Stimulated activated CD4-positive, alpha-beta T cell treated with anti-CD3 and anti-CD28 coated beads, Interleukin-2, amount 100 ng/mL, for 24 hours (primary cell): ENCODE measurements around the gene VSIG1.

Source experiments
- DNase-seq, 2 donors: peaks; one replicate each; pipeline ENCODE4 v3.0.0-alpha.2; 2020

The VSIG1 gene

DNA sequence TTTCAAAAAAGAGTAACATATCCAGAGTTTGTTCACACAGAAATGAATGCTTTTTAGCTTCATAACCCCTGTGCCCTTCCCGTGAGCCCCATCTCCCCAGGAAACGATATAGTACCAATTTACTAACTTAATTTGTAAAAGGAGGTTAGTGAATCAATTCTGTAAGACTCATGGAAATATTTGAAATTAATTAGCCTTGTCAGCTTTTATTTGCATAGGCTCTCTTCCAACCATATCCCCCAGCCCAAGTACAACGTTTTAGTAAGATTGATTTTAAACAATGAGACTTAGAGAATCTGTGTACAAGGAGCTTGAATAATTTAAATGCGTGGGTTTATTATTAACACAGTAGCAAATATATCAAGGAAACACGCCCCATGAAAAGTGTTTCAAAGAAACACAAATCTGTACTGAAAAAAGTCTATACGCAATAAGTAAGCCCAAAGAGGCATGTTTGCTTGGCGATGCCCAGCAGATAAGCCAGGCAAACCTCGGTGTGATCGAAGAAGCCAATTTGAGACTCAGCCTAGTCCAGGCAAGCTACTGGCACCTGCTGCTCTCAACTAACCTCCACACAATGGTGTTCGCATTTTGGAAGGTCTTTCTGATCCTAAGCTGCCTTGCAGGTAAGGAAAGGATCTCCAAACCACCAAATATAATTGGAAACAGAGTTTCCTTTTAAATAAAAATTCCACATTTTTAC is at the start of gene VSIG1:
VSIG1 (plus strand) TSS at position 512 of the 703 bp plus-strand sequence; CDS start at position 578, 66 bp downstream.
- no peak for DNase-seq

DNA sequence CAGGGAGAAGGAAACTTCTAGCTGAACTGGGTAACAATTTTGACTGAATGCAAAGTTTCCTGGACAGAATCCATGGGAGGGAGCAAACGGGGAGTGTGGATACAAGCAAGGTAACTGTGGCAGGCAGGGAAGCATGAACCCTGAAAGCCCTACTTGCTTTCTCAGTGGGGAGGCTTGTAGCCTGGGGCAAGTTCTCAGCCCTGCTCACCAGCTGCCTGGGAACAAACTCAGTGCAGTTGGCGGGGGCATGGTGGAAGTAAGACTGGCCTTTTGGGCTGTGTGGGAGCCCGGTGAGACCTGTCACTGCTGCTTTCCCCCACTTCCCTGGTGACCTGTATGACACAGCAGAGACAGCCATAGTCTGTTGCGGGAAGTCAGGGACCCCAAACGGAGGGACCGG is 48.7 kb upstream of the VSIG1 start:
- DNase-seq = no peak

DNA sequence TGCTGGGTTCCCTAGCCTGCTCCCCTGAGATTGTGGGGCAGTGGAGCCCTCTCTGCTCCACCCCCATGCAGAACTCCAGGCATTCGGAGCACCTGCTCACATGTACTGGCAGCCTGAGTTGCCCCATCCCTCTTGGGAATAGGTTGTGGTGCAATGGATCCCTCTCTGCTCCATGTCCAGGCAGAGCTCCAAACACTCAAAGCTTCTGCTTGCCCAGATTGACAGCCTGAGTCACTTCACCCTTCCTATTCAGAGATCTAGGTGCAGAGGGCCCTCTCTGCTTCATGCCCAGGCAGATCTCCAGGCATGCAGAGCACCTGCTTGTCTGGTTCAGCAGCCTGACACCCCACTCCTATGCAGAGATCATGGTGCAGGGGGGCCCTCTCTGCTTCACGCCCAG is 44.1 kb upstream of the VSIG1 start:
- no peak for DNase-seq

DNA sequence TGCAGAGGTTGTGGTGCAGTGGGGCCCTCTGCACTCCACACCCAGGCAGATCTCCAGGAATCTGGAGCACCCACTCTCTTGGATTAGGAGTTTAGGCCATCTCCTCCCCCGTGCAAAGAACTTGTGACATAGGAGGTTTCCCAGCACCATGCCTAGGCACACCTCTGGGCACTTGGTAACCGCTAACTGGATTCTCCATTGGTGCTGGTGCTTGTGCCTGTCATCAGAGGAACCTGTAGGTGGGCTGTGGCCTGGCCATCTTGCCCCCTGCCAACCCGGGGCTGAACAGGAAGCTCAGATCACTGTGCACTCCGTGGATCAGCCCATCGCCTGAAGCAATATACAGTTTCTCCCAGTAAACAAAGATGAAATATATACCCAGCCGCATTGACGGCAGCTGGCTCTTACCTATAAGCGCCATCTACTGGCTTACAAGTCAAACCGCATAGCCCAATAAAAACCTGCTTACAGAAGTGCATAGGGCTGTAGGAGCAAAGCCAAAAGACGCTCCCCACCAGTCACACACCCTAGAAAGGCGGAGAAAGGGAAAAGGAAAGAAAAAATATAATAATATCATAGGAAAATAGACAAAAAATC is 43.5 kb upstream of the VSIG1 start:
- DNase-seq = peak; percentile 10 to 18

DNA sequence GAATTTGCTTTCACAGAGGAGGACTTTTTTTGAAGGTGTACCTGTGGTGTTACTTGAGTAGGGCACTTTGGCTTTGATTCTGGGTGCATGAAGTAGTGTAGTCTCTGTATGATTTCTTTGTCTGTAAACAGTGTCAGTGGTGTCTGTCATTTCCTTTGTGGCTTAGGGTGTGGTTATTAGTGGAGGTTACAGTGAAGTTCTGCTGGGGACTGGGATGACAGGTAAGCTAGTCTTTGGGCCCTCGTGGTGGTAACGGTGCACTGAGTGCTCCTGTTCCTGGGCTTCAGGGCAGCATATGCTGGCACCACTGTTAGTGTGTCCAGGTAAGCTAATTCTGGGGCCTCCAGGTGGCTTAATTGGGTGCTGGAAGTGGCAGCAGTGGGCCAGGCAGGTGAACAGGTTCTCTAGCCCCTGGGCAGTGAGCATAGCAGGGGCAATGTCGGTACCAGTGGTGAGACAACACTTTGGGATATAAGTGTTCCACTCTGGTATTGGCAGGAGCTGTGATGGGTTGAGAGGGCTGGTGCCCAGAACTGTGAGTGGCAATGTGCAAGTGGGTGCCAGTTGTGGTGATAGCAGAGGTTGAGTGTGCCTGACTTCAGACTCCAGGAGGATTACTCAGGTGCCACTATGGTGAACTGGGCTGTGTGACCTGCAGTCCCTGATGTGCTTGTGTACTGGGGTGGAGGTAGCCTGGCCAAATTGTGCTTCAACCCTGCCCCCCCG is 26.0 kb upstream of the VSIG1 start:
- peak in 1 of 2 donors; percentile 22 for DNase-seq

DNA sequence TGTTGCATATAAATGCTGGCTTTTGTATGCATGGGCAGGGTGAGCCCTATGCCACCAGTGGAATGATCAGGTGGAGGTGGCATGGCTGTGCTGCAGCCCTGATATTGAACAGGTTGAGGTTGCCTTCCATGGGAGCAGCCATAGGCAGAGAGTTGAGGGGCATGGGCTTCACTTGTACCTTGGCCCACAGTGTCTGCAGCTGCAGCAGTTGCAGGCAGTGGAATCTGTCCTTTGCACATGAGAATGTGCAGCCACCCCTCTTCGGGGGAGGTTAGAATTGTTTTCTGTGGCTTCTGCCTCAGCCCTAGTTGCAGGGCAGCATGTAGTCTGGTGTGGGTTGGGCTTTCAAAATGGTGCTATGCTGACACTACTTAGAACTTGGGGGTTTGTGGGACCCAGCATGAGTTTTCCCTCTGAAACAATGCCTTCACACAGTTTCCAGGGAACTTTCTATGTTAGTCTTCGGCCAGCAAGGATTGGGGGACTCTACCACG is 25.4 kb upstream of the VSIG1 start:
- DNase-seq = no peak

DNA sequence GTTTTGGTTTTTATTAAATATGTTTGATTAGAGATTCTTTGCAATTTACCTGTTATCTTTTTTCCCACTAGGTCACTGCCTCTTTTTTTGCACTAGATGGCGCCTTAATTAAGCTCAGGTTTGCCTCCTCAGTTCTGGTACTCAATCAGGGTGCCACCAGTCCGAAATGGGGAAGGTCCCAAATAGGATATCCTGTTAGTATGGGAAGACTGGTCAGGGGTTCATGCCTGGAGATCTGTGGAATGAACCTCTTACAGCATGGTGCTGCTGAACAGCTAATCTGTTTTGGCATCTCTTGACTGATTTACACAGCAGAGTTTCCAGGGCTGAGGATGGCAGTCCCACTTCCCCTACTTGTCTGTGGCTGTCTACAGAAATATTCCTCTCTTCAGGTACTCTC is 24.2 kb upstream of the VSIG1 start:
- DNase-seq = no peak

DNA sequence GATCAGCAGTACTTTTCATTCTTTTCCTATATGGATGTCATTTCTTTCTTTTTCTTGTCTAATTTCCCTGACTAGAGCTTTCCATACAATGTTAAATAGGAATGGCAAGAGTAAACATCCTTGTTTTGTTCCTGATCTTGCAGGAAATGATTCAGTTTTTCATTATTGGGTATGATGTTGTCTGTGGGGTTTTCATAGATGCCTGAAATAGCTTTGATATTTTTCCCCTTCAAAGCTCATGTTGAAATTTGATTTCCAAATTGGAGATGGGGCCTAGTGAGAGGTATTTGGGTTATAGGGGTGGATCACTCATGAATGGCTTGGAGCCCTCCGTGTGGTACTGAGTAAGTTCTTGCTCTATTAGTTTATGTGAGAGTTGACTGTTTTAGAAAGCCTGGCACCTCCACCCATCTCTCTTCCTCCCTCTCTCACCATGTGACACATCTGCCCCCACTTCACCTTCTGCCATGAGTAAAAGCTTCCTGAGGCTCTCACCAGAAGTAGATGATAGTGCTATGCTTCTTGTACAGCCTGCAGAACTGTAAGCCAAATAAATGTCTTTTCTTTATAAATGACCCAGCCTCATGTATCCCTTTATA is 22.3 kb upstream of the VSIG1 start:
- DNase-seq = peak; percentile 6 to 22

DNA sequence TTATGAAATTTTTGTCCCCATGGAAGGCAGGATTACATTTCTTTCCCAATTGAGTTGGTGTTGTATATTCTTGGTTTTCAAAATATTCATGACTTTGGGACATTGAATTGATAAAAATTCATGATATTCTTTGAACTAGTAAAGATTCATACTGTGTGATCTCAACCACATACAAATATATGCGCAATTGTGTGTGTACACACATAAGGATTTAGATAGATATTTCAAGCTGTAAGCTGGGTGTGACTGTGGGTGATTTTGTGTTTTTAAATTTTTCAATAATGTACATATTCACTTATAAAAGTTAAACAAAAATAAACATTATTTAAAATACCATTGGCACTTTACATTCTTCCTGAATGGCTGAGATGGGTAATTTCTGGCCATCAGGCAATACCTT is 19.5 kb upstream of the VSIG1 start:
- no peak for DNase-seq

DNA sequence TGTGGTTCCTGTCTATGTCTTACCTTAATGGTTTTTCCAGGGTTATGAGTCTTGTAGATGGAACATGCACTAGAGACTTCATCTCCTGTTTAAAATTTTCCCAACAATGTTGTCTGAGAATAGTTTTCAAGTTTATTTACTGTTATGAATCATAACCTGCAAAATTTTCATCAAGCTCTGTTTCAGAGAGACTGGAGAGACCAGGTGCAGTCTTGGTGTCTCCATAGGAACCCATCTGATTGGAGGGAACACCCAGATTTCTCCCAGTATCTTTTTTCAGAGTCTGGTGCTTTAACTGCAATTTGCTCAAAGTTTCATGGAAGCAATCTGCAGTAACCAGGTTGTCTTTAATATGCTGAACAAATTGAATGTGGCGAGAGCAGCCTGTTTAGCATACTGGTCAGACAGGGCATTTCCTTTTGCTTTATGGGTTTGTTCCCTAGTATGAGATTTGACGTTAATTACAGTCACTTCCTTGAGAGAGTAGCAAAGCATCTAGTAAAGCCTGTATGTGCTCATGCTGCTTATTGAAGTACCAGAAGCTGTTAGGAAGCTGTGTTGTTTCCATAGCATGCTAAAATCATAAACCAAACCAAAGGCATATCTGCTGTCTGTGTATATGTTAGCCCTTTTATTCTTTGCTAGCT is 18.8 kb upstream of the VSIG1 start:
- DNase-seq = no peak

DNA sequence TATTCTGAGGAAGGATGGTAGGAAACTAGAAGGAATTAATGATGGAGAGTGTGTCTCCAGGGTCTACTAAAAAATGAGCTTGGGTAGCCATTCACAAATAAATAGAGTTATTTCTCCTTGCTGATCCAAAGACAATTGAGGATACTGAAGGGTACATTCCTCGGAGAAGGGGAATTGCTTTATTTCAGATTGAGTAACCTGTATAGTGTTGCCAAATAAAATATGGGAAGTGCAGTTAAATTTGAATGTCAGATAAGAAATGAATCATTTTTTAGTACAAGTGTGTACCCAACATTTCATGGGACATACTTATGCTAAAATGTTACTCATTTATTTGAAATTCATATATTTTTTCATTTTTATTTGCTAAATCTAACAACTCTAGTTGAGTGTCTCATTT is 16.0 kb upstream of the VSIG1 start:
- DNase-seq = no peak

DNA sequence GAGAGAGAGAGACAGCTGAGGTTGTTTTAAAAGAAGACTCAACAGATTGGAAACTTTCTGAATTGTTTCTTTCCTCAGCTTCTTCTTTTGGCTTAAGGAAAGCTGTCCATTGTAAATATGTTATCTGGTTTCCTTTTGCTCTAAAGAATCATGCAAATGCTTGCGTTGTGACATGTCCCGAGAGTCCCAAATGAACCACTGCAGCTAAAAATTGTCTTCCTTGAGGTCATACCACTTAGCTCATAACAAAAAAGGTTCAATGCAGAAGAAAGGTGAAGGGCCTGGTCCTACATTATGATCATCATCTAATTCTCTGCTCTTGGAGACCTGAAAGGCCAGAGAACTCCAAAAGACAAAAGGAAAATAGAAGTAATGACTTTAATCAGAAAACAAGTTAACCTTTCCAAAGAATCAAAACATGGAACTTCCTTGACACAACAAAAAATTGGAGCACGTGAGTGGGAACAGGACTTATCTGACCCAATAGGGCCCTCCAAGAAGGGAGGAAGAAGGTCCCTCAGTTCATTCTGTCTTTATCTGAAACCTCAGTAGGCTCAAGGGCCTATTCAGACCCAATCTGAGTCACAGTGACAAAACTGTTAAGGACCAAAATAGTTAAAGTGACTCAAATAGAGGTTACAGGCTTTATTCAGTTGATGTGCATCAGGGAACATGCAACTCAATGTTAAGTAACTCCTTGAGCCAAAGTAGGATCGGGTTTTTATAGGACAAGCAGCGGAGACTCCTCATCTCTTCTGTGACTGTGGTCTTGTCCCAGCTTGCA is 14.7 kb upstream of the VSIG1 start:
- DNase-seq = no peak

DNA sequence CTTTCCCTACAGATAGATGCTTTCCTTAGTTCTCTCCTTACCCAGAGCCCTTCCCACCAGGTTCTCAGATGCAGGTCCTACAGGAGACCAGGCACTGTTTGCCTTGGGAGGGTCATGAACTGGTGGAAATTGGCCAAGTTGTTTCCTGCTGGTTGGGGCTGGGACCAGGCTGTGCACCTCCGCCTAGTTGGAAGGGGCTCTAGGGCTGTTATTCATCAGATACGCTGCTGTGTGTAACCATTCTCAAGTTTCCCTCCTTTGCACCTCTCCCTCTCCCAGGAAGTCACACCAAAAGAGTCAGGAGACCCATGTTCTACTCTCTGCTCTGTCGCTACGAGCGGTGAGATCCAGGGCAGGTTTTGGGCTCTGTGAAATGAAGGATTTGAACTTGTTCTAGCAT is 11.9 kb upstream of the VSIG1 start:
- DNase-seq = no peak

DNA sequence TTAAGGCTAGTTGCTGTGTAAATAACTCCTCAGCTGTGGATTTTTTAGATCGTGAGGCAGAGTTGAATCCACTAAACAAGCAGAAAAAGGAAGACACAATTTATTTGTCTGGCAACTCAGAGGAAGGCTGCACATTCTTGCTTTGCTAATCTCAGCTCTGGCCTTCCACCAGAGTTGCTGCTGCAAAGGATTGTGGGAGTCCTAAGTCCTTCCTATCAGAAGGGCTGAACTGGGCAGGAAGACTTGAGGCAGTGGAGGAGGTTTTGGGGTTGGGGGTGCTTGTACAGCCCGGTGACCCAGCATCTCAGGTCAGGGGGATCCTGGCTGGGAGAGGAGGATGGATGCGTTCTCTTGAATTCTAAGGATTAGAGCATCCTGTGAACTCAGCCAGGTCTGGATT is 11.0 kb upstream of the VSIG1 start:
- DNase-seq = no peak

DNA sequence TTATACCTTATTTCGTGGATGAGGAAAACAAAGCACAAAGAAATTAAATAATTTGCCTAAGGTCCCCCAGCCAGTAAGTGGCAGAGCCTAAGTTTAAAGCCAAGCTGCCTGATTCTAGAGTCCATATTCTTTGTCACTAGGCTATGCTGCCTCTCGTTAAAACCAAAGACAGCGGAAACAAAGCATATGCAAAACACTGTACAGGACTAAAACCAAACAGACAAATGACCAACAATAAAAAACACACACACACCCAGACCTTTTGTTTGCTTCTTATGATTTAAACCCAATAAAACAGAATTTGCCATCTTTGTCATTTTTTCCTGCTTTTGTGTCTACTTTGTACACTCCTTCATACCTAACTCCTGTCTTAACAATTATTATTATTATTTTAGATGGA is 10.1 kb upstream of the VSIG1 start:
- no peak for DNase-seq

DNA sequence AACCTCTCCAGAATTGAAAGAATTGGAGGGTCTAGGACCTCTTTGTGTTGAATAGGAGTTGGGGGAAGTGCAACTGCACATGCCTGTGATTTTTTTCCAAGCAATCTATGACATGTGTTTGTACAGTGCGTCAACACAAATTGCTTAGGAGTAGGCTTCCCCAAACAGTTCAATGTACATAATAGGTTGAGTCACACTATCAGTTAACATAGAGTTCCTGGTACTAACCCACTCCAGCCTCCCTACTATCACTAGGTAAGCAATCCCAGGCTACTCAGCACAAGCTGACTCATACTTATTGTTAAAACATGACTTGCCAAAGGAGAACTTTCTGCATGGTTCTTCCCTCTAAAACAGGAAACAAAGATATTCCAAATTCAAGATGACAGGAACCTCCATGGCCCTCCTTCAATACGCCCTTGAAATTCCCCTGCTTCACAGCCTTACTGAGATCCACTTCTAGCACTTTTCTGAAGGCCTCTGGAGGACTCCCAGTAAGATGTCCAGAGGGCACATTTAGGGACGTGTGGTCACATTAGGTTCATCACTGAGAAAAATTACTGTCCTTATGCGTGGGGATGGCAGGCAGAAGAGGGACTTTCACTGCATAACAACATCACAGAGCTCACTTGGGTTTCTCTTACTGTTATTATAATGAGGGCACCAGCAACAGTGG is 8.4 kb upstream of the VSIG1 start:
- DNase-seq = no peak

DNA sequence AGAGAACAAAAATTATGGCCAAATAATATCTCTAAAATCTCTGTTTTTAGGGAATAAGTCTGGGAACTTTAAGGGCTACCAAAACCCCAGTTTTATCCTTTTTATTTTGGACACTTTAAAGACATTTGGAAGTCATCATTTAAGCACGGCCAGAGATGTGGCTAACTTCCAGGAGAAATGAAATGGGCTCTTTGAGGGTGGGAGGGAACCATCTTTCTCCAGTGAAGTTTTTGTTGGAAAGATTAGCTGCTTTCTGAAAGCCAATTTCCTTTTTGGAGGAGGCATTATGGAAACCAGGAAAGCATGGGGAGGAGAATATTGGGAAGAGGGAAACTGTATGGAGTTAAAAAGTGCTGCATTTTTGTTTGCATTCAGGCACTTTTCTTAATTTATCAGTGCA is 4.8 kb downstream of the VSIG1 start:
- no peak for DNase-seq

DNA sequence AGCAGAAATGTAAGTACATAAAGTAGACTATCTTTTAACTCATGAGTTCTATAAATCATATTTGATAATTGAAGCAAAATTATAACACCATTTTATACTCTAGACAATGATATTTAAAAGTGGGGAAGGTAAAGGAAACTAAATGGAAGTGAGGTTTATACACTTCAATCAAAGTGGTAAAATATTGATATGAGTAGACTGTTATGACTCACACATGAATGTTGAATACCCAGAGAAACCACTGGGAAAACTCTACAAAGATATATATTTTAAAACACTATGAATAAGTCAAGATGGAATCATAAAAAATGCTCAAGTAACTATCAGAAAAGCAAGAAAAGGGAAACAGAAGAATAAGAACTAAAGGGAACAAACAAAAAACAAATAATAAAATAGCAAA is 8.4 kb downstream of the VSIG1 start:
- DNase-seq = no peak

DNA sequence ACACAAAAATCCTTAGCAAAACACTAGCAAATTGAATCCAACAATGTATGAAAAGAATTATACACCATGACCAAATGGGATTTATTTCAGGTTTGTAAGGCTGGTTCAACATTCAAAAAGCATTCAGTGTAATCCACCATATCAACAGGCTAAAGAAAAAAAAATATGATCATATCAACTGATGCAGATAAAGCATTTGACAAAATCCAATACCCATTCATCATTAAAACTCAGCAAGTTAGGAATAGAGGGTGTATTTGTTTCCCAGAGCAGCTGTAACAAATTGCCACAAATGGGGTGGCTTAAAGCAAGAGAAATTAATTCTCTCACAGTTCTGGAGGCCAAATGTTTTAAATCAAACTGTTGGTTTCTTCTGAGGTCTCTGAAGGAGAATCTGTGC is 10.7 kb downstream of the VSIG1 start:
- no peak for DNase-seq

DNA sequence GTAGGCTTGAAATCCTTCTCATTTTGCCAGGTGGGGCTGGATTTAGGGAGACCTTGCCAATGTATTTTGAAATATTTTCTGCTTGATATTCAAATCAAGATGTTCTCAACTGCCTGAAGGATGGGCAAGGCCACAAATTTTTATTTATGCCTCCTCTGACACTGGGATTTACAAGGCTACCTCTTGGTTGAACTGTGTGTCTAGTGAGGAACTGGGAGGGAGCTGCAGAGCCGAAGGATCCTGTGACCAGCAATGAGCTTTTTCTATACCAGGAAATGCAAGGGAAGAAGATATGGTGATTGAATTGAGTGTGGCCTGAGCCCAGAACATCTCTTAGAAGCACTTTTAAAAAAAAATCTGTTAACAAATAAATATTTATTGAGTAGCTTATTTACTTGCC is 14.9 kb downstream of the VSIG1 start:
- DNase-seq = no peak

DNA sequence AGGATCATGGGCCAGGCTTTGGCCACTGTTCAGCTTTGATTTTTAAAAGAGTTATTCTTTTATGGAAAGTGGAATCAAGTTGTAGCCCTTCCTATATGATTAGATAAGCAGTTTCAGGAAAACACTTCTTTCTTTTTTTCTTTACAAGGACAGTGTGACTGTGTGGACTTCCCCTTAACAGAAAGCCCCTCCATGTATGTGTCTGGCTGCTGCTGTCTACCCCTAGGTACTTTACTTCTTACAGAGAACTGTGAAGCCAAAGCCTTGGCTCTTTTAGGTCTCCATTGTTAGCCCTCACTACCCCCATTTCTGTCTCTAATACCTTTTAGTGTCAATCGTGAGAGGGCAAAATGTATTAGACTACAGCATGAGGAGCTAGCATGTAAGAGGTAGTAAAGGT is 19.1 kb downstream of the VSIG1 start:
- no peak for DNase-seq

DNA sequence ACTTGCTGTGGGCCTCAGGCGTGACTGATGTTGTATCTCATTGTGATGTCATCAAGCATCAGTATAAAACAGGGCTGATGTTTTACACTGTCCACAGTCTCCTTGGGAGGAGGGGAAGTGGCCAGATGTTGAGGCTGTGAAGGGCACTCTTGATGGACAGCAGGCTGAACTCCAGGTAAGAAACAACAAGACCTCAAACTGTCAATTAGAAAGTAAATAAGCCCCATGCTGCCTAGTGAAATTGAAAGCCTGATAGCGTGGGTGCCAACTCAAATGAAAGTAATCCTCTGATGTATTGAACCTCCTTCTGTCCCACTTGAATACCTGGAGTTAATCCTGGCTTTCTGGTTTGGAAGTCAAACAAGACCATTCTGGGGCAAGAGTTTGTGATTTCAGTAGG is 19.7 kb downstream of the VSIG1 start:
- no peak for DNase-seq
